Measurements from ENCODE around the gene OGDH.
A peak's percentile ranks its signal among the peaks of the same experiment; 100 is the strongest.

The OGDH gene

DNA sequence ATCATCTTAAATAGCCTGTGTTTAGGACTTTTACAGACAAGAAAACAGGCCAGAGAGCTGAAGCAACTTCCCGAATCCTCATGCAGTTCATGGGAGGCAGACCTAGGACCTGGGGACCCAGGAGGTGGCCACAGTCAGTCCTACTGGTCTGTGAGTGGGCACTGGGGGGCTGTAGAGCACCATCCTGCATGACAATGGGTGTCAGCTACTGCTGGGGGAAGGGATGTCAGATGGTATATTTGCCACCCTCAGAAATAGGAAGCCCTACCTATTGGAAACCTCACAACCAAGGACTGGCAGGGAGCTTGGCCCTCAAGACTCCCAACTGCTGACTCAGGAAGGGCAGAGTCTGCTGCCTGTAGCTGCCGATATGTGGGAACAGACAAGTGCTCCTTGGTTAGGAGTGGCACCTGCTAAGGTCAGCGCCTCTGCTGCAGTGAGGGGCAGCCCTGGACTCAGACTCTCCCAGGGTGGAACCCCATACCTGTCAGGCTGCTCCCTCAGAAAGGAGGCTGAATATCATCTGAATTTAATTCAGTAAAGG, 29.7 kb downstream of the OGDH start:
- FAIRE-seq (no peak), DNase-seq (ENCODE audit: insufficient read length, low spot score) (no peak)

DNA sequence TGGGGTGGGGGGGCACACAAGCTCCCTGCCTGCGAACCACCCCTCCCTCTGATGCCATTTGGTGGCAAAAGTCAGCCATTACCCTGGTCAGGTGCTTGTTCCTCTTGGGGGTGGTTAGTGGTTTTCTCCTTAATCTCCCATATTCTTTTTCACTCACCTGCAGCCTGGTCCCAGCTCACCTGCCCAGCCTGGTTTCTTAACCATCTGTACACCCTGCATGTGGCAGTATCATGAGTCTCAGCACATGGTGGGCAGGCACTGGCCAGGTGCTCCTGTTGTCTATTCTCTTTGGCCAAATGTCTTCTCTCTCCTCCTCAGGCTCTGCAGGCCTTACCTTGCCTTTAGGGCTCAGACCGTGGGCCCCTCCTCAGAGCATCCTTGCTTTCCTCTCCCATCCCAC, 30.5 kb downstream of the OGDH start:
- no peak for FAIRE-seq

DNA sequence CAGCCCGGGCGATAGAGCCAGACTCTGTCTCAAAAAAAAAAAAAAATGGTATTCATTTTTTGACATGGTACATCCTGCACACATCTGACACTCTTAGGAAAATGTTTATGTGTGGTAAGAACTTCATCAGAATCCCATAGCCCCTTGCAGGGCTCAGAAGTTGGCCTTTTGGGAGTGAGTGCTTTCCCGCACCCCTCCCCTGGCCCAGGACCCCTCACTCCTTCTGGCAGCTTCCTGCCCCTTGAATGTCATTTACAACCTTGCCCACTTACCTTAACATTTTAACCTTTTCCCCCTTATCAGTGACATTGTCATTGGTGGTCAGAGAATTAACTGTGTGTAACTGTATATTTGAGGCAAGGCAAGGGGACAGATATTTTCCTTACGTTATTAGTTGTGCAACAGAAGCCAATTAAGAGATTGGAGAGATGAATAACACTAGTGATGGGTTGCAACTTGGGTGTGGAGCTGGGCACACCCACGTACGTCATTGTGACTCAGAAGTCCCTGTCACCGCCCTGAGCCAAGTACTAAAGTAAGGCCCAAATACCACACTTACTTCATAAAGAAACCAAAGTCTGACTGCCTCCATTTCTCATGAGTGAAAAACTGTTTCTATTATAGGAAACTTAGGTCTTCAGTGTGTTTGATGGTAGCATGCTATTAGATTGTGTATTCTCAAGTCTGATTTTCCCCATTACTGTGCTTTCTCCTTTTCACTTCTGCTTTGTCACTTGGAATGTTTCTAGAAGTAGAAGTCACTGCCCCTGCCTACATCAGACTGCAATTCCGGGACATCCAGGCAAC, 31.6 kb downstream of the OGDH start:
- FAIRE-seq (no peak), DNase-seq (ENCODE audit: insufficient read length, low spot score) (peak; percentile 35)

More for the DNA sequence above, 30.5 kb downstream of the OGDH start:
- DNase-seq (ENCODE audit: insufficient read length, low spot score): no peak

DNA sequence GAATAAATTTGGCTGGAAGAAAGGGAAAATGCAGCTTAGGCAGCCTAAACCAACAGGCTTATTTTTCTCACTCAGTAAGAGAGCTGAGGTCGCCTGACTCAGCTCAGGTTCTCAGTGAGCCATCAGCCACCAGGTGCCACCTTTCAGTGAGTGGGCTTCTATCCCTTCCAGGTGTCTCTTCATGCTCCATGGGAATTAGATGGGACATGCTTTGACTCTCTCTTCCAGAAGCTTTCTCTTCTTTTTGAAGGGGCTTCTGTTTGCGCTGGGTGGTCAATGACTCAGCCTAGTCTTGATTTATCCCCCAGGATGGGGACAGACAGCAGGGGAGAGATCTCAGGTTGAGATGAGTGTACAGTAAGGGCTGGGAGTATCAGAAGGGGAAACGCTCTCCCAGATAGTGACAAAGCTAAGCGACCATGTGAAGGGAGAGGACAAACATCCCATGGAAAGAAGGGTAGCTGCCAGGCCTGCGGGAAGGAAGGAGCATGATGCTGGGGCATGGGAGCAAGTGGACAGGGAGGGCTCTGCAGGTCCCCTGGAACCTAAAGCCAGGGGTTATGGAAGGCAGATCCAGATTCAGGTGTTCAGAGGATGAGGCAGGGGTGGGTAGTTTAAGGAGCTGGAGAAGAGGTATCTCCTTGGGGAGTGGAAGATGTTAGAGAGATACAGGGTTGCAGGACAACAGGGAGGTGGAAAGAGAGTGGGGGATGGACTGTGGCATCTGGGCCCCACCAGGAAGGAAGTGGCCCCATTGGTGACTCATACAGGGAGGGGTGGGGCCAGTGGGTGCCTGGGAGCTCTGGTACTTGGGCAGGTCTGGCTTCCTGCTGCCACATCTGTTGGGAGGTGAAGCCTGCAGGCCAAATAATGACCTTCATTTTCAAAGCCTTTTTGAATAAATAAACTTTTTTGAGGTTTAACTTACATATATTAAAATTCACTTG, 32.5 kb downstream of the OGDH start:
- DNase-seq (ENCODE audit: insufficient read length, low spot score) (peak; percentile 90), FAIRE-seq (peak; percentile 73)

DNA sequence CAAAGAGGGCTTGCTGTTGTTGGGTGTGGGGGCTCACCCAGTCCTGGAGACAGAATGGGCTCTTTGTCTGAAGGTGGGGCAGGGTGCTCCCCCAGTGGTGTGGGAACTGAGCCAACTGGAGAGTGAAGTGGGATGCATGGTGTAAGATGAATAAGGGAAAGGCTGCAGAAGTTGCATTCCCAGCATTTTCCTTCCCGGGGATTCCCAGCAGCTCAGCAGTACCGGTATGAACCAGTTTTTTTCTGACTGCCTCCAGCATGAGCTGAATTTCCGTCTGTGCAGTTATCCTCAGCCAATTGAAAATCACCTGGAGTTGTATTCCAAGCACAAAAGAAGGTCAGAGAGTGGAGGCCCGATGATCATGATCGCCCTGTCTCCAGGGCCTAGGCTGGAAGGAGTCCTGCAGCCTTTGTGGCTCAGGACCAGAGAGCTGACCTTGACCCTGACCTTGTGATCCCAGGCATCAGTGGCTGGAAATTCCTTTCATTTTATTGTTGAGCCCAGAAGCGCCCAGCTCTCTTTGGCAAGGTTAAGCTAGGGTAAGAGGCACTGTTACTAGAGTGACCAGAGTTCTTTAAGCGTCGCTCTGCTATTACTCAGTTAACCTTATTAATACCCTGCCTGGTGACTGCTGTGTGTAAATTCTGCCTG, 33.4 kb downstream of the OGDH start:
- DNase-seq (ENCODE audit: insufficient read length, low spot score) (peak; percentile 72), FAIRE-seq (no peak)

DNA sequence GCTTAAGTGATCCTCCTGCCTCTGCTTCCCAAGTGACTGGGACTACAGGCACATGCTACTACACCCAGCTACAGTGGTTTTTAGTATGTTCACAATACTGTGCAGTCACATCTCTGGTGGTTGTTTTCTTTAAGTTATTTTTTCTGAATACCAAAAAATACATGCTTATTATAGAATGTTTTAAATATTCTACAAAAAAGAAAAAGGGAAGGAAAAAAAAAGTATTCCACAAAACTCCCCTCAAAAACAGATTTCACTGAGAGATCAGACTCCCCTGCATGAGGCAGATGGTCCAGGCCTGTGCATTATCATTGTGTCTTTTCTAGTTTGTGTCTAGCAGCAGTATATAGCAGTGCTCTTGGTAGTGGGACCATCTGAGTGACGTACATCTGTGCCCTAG, 36.8 kb downstream of the OGDH start:
- DNase-seq (ENCODE audit: insufficient read length, low spot score) (no peak), FAIRE-seq (no peak)

DNA sequence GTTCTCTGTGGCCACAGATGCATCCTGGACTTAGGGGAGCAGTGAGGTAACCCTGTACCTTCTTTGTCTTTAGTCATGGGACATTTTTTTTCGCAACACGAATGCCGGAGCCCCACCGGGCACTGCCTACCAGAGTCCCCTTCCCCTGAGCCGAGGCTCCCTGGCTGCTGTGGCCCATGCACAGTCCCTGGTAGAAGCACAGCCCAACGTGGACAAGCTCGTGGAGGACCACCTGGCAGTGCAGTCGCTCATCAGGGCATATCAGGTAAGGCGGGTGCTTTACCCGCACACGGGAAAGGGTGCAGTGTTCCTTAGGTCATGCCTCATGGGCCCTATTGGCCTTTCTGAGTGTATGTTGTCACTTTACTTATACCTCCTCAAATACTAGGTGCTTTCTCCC, 38.8 kb downstream of the OGDH start:
- FAIRE-seq (no peak), DNase-seq (ENCODE audit: insufficient read length, low spot score) (no peak)

DNA sequence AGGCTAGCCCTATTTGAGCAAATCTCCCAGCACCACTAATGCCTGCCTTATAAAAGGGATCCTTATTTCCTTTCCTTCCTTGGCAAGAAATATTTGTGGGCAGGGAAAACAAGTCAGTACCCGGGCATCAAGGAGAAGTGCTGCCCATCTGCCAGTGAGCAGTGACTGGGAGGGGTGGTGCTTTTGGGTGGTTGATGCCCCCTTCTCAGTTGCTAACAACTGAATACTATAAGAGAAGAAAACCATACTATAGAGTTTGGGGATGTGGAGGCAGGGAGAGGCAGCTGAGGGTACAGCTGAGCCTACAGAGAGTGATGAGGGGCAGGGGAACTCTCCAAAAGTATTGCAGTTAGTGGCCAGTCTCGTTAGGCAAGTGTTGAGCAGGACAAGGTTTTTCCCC, 39.3 kb downstream of the OGDH start:
- FAIRE-seq: no peak

DNA sequence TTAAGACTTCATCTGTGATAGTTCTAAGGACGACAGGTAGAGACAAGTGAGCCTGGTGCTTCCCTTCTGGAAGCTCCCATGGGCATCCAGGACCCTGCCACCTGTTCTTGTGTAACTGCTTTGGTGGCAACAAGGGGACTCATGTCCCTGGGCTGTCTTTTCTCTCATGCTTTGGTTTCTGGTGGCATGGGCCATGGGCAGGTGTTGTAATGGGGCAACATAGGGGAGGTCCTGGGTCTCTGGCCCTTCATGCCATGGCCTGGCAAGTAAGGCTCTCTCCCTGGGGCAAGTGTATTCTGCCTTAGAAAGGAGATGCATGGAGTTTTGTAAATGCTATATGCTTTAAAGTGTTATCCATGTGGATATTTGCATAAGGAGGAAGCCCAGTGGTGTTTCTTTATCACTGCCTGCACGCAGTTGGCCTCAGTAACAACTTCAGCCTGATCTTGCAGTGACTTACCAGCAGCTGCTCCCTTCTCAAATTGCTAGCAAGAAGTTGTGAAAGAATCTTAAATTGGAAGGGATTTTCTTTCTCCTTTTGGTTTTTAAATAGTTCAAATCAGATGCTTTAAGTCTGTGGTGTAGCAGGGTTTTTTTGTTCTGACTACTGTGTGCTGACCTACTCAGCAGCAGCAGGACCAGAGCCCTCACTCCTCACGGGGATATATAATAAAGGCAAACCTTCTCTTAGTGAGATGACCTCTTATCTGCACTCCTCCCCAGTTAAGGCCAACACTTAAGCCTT, 39.9 kb downstream of the OGDH start:
- no peak for DNase-seq (ENCODE audit: insufficient read length, low spot score)
- no peak for FAIRE-seq

More for the DNA sequence above, 39.3 kb downstream of the OGDH start:
- no peak for DNase-seq (ENCODE audit: insufficient read length, low spot score)

DNA sequence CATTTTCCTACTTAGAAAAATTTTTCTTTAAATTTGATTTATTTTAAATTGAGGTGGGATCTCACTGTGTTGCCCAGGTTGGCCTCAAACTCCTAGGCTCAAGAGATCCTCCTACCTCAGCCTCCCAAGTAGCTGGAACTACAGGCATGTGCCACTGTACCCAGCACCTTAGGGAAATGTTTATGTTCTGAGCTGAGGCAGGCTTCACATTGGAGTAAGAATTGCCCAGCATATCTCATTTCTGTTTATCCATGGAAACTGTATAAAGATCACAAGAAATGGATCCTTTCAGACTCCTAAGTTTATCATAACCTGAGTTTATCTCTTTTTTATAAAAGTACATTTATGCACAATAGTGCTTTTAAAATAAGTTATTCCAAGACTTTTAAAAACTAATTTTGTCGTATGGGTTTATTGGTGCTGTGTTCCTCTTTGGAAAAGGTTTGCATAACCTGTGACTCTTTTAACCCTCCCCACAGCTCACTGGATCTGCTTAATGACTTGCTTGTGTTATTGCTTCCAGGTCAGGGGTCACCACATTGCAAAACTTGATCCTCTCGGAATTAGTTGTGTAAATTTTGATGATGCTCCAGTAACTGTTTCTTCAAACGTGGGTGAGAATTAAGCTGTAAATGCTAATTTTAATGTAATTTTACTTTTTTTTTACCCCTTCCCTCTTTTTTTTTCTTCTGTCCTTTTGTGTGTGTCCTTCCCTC, 40.7 kb downstream of the OGDH start:
- DNase-seq (ENCODE audit: insufficient read length, low spot score) (no peak), FAIRE-seq (no peak)

DNA sequence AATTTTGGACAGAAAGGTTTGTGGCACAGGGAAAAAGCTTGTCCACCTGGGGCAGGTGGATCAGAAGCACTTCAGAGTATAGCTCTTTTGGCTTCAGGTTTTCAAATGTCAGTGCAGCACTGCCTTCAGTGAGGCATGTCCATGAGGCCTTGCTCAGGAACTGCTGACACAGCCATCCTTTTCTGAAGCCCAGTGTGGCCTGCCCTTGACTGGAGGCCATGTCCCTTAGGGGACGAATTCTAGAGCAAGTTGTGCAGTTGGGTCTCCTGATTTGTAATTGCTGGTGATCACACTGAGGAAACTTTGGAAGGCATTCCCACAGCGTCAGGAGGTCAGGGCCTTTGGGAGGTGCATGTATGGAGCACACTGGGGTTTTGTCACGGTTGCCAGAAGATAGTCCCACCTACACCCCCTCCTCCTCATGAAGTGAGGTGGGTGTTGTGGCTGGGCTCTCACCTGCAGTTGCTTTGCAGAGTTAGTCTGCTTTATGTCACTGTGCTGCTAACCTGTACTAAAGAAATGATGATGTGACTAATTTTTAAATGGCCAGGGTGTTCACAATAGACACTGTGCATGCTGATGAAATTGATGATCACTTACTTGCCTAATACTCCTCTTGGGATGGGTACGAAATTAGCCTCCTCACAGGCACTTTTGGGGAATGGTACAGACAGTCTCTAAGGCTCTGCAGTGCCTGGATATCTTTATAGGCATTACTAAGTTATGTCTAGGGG, 41.7 kb downstream of the OGDH start:
- FAIRE-seq (no peak), DNase-seq (ENCODE audit: insufficient read length, low spot score) (no peak)

DNA sequence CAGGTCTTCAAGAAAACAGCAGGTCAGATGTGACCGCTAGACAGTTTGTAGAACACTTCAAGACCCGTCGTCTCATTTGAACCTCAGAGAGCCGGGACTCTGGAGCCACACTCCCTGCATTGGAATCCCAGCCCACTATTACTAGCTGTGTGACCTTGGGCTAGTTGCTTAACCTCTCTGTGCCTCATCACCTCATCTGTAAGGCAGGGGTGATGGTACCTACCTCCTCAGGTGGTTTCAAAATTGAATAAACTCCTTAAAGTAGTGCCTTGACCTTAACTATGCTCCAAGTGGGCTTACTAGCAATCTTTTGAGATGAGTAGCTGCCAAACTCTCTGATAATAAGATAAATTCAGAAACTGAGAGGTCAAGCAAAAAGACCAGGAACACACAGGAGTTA, 43.8 kb downstream of the OGDH start:
- FAIRE-seq: no peak
- DNase-seq (ENCODE audit: insufficient read length, low spot score): no peak

DNA sequence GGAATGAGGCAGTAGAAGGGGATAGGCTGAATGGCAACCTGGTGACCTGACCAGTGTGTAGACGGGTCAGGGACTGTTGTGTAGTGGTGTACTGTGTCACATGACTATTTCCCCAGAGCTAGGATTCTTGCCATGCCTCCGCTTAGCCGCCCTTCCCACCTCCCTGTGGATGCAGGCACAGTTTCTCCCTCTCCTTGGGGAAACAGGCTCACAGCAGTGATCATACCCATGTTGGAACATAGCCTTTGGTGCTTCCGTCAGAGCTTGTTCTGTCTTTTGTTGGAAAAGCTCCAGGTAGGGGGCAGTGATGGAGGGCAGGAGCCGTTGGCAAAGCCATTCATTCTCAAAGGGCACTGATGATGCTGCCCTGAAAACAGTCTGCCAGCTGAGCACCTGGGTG, 44.3 kb downstream of the OGDH start:
- DNase-seq (ENCODE audit: insufficient read length, low spot score): no peak
- FAIRE-seq: no peak

DNA sequence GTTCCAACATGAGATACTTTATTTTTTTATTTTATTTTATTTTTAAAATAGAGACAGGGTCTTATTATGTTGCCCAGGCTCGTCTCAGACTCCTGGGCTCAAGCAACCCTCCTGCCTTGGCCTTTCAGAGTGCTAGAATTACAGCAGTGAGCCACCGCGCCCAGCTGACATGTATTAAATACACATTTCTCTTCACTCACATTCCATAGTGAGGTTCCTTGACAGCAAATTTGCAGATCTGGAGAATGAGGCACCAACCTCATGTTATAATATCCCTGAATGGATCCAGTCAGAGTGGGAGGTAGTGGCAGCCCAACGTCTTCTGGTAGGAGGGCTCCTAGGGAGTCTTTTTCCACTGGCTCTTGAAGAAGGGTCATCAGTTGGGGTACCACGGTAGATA, 46.1 kb downstream of the OGDH start:
- no peak for FAIRE-seq

DNA sequence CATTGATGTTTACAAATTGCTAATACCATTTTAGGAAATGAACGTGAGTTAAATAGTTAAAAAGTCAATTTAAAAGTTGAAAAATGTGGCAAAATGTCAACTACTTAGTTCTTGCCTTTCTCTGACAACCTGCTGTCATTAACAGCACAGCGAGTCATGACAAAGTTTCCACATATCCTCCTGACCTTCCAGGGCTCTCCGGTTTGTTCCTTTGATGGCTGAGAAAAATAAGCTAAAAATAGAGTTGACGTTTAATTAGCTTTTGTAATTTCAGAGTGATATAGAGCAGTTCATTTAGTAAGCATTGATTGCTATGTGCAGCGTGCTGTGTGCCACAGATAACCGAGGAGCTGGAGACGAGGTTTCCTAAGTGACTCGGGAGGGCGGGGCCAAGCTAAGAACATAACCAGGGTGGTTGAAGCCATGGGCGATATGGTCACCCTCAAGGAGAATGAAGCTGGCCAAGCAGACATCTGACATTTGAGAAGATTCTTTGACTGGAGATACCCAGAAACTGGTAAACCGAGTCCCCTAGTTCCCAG, 47.9 kb downstream of the OGDH start:
- FAIRE-seq (no peak), DNase-seq (ENCODE audit: insufficient read length, low spot score) (no peak)

More for the DNA sequence above, 46.1 kb downstream of the OGDH start:
- DNase-seq (ENCODE audit: insufficient read length, low spot score): no peak

DNA sequence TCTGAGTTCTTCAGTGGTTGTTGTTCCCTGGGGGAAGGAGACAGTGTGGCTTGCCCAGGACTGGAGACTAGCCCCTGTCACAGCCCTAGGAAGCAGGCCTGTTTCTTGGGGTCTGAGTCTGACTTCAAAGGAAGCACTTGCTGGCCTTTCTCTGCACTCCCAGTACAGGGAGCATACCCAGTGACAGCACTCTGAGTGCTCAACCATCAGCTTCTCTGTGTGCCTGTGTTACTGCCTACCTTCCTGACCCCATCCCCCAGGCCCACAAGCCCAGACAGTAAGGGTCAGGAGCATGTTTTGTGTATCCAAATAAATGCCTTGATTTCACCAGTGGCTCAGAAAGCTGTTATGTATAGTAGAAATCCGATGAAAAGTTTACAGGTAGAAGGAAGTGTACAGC, 48.9 kb downstream of the OGDH start:
- FAIRE-seq (no peak), DNase-seq (ENCODE audit: insufficient read length, low spot score) (no peak)

DNA sequence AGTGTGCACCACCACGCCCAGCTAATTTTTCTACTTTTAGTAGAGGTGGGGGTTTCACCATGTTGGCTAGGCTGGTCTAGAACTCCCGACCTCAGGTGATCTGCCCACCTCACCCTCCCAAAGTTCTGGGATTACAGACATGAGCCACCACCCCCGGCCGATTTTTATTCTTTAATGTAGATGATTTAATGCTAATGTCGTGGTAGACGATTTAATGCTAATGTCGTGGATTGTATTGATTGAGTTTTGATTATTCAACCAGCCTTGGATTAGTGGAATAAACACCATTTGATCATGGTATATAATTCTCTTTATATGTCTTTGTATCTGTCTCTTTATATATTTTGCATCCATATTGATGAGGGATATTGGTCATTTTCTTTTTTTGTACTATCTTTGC, 52.6 kb downstream of the OGDH start:
- DNase-seq (ENCODE audit: insufficient read length, low spot score) (no peak), FAIRE-seq (no peak)

DNA sequence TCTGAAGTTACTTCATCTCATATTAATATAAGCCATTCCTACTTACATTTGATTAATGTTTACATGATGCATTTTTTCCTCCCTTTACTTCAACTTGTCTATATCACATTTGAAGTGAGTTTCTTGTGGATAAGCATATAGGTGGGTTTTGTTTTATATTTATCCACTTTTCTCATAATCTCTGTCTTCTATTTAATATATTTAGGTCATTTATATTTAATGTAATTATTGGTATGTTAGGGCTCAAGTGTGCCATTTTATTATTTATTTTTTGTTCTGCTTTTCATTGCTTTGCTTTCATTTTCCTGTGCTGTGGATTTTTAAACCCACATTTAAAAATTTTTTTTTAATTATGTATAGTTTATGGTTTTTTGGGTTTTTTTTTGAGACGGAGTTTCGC, 54.8 kb downstream of the OGDH start:
- FAIRE-seq (no peak), DNase-seq (ENCODE audit: insufficient read length, low spot score) (no peak)

Data from HTR-8/SVneo (cell line).